Hindlimb muscle (tissue), 1 donor: ENCODE results near the gene HDAC3. TPM values are rescaled to one million over a fixed set of nuclear protein-coding genes. Genes with fewer than 3 reads are reported as not detected.

Source experiments
- DNase-seq: peaks from one replicate; pipeline ENCODE4 v3.0.0-alpha.2; 2013
- polyA plus RNA-seq: library from polyadenylated mRNA; unstranded; fragments of 120-200 nt; gene quantifications from one replicate; pipeline ENCODE4 v1.2.1, GENCODE V29; 2013; ENCODE audit not compliant: insufficient read length

HDAC3 gene
- polyA plus RNA-seq, 1 donor: 48.3 TPM

DNA sequence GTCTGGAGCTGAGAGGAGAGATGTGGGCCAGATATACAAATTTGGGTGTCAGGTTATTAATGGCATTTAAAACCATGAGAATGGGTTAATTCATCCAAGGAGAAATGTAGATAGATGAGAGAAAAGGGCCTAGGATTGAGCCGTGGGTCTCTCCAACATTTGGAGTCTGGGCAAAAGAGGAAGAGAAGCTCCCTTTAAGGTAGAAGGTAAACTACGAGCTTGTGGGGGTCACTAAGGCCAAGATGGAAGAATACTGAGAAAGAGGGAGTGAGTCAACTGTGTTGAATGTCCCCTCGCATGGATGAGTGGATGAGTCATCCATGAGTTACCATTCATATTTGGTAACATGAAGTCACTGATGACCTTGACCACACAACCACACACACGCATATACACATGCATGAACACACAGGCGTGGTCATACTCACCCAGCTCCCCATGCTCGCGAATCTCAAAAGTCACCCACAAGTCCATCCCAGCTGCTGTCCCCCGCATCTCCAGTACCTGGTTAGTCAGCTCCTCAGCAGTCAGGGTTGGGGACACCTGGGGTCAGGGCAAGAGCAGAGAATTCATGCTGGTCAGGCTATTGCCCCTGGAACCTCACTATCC lies 21.4 kb upstream of the HDAC3 start:
- no peak for DNase-seq

DNA sequence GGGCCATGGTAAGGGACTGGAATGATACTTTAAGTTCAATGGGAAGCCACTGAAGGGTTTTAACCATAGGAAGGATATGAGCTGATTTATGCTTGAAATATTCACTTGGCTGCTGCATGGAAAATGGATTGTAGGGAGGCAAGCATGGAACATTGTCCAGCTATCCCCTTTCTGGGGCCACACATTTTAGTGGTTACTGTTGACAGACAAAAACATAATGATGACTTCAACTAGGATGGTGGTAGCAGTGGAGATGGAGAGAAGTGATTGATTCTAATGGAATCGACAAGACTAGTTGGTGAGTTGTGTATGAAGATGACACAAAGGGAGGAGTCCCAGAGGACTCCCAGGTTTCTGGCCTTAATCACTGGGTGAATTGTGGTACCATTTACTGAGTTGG lies 20.8 kb upstream of the HDAC3 start:
- no peak for DNase-seq

DNA sequence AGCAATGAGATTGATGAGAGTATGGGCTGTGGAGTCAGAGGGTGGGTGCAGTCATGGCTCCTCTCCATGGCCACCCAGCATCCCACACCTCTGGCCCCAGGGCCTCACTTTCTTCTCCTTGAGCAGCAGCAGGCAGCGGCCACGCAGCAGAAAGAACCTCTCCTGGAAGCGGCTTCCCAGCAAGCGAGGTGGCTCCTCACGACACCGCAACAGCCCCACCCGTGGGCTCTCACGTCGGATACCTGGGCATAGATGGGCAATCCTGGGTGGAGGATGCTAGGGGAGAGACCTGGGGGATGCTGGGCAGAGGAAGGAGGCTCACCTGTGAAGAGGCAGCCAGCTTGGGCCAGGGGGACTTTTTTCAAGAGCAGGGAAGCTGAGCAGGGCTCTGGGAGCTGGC lies 19.7 kb upstream of the HDAC3 start:
- DNase-seq: no peak

DNA sequence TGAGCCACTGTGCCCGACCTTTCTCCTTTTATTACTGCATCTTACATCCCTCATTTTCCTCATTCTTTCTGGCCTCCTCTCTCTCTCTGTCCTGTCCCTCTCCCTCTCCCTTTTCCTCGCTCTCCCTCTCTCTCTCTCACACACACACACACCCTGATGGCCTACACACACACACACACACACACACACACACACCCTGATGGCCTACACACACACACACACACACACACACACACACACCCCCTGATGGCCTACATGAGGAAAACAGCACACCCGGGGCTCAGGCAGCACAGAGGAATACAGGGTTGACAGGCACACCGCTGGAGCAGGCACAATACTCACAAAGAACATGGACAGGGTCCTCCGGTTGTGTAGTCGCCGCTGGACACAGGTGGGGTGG lies 18.4 kb upstream of the HDAC3 start:
- DNase-seq: no peak

DNA sequence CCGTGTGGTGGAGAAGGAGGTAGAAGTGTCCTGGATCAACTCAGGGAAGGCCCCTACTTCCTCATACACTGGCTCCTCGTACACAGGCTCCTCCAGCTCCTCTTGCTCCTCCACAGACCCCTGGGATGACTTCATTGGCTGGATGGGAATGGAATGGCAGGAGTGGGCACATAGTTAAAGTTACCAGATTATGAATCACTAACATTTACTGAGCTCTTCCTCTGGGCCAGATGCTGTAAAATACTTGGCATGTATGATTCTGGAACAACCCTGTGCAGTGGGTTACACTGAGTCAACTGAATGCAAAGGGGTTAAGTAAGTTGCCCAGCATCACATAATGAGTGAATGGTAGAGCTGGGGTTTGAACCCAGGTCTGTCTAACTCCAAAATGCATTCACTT lies 17.6 kb upstream of the HDAC3 start:
- DNase-seq: no peak

GRCh38 chr5:141651728-141652105 lies 15.1 kb upstream of the HDAC3 start:
- no peak for DNase-seq

- DNase-seq: peak; percentile 74
Measured at GRCh38 chr5:141650851-141651727, 14.4 kb upstream of the HDAC3 start, which contains the start of gene FCHSD1. Gene FCHSD1, minus strand, starts transcription at chr5:141651418. Its CDS starts 50 bp downstream, at chr5:141651368.

- no peak for DNase-seq
Measured at GRCh38 chr5:141649972-141650371, 13.3 kb upstream of the HDAC3 start.

- DNase-seq: no peak
Measured at GRCh38 chr5:141649056-141649688, 12.5 kb upstream of the HDAC3 start.

DNA sequence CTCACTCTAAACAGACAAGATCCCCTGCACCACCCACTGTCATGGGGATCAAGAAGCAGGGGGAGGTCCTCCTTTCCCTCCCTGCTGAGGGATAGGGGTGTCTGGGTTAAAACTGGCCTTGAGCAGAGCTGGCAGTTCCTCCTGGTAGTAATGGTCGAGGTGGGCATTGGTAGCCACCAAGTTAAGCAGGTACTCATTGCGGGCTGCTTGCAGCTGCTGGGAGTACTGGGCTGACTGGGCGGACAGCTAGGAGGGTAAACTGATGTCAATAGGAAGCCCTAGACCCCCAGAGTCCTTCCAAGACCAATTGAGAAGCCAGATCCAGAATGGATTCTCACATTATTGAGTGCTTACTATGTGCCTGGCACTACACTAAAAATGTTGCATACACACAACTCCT lies 11.2 kb upstream of the HDAC3 start:
- no peak for DNase-seq

DNA sequence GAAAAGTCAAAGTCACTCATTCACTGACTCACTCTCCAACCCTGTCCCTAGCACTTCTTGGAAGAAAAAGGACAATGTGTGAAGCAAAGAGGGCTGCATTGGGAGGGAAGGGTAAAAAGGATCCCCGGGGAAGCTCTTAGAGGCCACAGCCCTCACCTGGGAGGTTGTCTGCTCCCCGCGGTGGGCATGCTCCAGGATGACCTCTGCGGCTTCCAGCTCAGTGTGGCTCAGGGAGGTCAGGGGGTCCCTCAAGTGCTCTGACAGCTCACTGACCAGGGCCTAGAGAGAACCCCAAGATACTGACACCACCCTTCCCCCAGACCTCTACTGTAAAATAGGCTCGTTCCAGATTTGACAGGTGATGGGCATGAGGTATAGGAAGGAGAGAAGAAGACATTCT lies 10.6 kb upstream of the HDAC3 start:
- DNase-seq: no peak

DNA sequence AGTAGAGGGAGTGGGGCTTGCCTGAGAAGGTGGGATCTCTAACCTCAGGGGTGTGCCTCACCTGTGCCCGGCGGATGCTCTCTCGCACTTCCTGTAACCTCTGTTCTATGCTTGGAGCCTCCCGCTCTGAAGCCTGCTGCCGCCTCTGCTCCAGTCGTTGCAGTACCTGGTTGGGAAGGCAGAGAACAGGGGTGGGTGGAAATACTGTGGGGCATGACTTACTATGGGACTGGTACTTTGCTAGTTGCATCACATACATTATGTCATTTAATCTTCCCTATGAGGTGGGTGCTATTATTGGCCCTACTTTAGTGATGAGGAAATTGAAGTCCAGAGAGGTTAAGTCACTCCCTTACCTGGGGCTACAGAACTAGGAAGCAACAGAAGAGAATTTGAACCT lies 9.4 kb upstream of the HDAC3 start:
- DNase-seq: no peak

DNA sequence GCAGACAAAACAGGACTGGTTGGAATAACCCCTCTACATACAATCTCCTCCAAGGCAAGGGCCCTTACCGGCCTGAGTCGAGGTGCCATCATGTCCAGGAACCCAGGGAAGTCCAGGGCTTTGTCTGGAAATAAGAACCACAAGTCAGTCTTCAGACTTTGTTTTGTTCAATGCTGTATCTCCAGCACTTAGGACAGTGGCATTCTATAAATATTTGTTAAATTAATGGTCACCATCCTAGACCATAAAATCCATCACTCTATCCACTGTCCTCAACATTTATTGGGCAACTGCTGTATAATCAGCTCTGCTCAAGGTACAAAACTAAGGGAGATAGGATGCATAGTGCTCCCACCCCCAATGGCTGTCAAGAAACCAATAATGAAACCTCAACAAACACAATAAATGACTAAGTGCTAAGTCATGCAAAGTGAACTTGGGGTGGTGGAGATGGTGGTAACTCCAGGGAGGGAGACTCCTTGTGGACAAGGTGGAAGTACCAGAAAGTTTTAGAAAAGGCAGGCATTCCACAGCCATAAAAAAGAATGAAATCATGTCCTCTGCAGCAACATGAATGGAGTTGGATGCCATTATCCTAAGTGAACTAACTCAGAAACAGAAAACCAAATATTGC lies 5.1 kb upstream of the HDAC3 start:
- no peak for DNase-seq

GRCh38 chr5:141640698-141641097 lies 4.0 kb upstream of the HDAC3 start:
- DNase-seq: no peak

GRCh38 chr5:141640051-141640415 lies 3.4 kb upstream of the HDAC3 start:
- no peak for DNase-seq

- no peak for DNase-seq
Measured at GRCh38 chr5:141639357-141640050, 2.9 kb upstream of the HDAC3 start.

DNA sequence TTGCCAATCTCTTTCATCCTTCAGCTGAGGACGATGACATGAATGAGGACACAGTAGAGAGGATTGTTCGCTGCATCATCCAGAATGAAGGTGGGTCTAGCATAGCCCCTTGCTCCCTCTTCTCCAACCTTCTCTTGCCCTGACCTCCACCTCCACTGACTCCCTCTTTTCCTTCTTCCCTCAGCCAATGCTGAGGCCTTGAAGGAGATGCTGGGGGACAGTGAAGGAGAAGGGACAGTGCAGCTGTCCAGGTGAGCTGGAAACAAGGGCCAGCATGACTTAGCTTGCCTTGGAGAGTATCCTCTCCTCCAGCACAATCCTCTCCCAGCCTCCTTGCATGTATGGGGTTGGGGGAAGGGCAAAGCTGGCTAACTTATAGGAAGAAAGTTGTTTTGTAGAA lies 2.1 kb upstream of the HDAC3 start:
- no peak for DNase-seq

DNA sequence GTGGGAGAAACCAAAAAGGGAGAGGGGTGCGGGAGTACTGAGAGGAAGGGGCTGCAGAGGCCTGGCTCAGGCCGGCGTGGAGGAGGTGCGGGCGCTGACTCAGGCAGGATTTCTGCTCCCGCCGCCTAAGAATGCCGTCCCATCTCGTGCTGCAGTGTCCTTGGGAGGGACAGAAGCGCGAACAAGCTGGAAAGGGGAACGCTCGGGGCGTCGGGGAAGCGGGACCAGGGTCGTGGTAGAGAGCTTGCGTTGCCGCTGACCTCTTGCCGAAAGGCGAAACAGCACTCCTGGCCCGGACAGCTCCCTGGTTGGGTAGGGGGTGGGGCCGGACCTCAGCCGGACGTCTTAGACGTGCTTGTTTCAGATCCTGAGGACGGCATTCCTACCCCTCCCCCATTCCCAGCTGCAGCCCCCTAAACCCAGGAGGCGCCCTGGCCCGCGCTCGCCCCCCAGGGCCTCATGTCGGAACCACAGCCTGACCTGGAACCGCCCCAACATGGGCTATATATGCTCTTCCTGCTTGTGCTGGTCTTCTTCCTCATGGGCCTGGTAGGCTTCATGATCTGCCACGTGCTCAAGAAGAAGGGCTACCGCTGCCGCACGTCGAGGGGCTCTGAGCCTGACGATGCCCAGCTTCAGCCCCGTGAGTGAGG lies 1.2 kb upstream of the HDAC3 start:
- peak; percentile 51 for DNase-seq

- no peak for DNase-seq
Measured at GRCh38 chr5:141637123-141637766, 596 bp upstream of the HDAC3 start.

GRCh38 chr5:141636106-141636412 lies 590 bp downstream of the HDAC3 start:
- DNase-seq: no peak

DNA sequence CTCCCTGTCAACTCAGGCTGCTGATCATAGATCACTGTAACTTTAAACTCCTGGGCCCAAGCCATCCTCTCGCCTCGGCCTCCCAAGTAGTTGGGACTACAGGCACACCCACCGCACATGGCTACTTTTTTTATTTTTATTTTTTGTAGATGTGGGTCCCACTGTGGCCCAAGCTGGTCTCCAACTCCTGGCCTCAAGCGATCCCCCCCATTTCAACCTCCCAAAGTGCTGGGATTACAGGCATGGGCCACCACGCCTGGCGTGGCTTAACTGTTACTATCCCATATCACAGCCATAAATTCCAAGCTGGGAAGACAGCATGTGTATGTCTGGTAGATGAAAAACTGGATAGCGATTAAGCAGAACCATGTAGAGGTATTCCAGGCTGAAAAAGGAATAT lies 1.0 kb downstream of the HDAC3 start:
- DNase-seq: no peak

GRCh38 chr5:141634720-141635119 lies 1.9 kb downstream of the HDAC3 start:
- no peak for DNase-seq
